ENCODE data around the gene DAPK3. TPM values are rescaled to one million over a fixed set of nuclear protein-coding genes. Genes with fewer than 3 reads are reported as not detected.

The DAPK3 gene
- total RNA-seq, 1 experiment from 2014 or later = 121 TPM

GRCh38 chr19:3919793-3920192 is 51.1 kb downstream of the DAPK3 start:
- Mint-ChIP-seq H3K27ac (no peak overlapping the region), H3K27me3 (ENCODE audit: low read depth) (no peaks in the 10 kb centered on the region; the same call in 1 of the 2 replicates)
- H3T11ph ChIP-seq (ENCODE audit: low read length) = no peak overlapping the region

More at GRCh38 chr19:3919793-3920192, 51.1 kb downstream of the DAPK3 start:
- H3K4me1 ChIP-seq (ENCODE audit: insufficient read depth, low read length) = no peaks in the 10 kb centered on the region
- H3K56ac ChIP-seq (ENCODE audit: insufficient read length, low read depth, low read length) = no peak overlapping the region
- H3K23me2 ChIP-seq (ENCODE audit: insufficient read length, low read depth, low read length, poor library complexity, severe bottlenecking) = no peaks in the 10 kb centered on the region
- Mint-ChIP-seq H3K36me3 (ENCODE audit: insufficient read depth in 1 of 3, low read depth in 3 of 3) (peaks cover 46 to 63% (median 60%) of the 10 kb centered on the region in 3 experiments), H3K4me1 (no peaks in the 10 kb centered on the region), H3K4me3 (no peak overlapping the region), H3K9me3 (peaks cover 6 to 8% of the 10 kb centered on the region in 2 experiments; a peak in 4 of 5 replicates)
- H2BK5ac ChIP-seq (ENCODE audit: insufficient read length, low read length) = no peak overlapping the region
- no peak overlapping the region for H3K9ac ChIP-seq (ENCODE audit: extremely low read depth, insufficient read length, low read length)
- no peak overlapping the region for H2BK12ac ChIP-seq (ENCODE audit: insufficient read length, low read depth, low read length)
- no peaks in the 10 kb centered on the region for H3K79me1 ChIP-seq (ENCODE audit: insufficient read depth, low read depth, low read length, poor library complexity, severe bottlenecking)
- no peak overlapping the region for H2AK5ac ChIP-seq (ENCODE audit: insufficient read length, low read length)
- H3K9me3 ChIP-seq (ENCODE audit: control insufficient read depth, low read depth, low read length) = no peaks in the 10 kb centered on the region
- H3K4me2 ChIP-seq (ENCODE audit: insufficient read depth, insufficient read length, low read length) = no peak overlapping the region
- H2BK20ac ChIP-seq (ENCODE audit: low read depth, low read length, poor library complexity, severe bottlenecking) = no peak overlapping the region
- no peaks in the 10 kb centered on the region for H3K27me3 ChIP-seq (ENCODE audit: insufficient read depth, low read length)
- no peak overlapping the region for H3K14ac ChIP-seq (ENCODE audit: insufficient read depth, low read length)
- H4K91ac ChIP-seq (ENCODE audit: insufficient read length, low read depth, low read length) = no peak overlapping the region
- DNase-seq = no peak
- H3K4ac ChIP-seq (ENCODE audit: low read depth, low read length) = no peak overlapping the region
- H2BK120ac ChIP-seq (ENCODE audit: low read depth, low read length, poor library complexity, severe bottlenecking) = no peak overlapping the region
- H4K8ac ChIP-seq (replicated peaks; ENCODE audit: insufficient read length, low read depth, low read length) = no peak overlapping the region
- no peak overlapping the region for H2AFZ ChIP-seq (ENCODE audit: low read length)
- no peak overlapping the region for H3K23ac ChIP-seq (ENCODE audit: insufficient read length, low read depth, low read length)
- no peak overlapping the region for H4K5ac ChIP-seq (ENCODE audit: insufficient read length, low read depth, low read length)
- no CpG with 5 or more reads among the region's 8 CpGs for WGBS (ENCODE audit: extremely low coverage, insufficient read length, low lambda C conversion rate)
- no peak for TF ChIP-seq CTCF (conservative IDR thresholded peaks at IDR 0.05)
- no peaks in the 10 kb centered on the region for H3K79me2 ChIP-seq (ENCODE audit: insufficient read depth, low read length)
- no peak overlapping the region for H3K18ac ChIP-seq (ENCODE audit: insufficient read length, low read depth, low read length)
- no peak overlapping the region for H3K27ac ChIP-seq (ENCODE audit: insufficient read length, low read depth, low read length)
- H2BK15ac ChIP-seq (ENCODE audit: low read depth, low read length) = no peak overlapping the region
- no peaks in the 10 kb centered on the region for H4K20me1 ChIP-seq (ENCODE audit: control insufficient read depth, insufficient read depth, insufficient read length)
